CD4-positive, alpha-beta T cell (primary cell): ENCODE results near the gene RBMS1. TPM values are rescaled to one million over a fixed set of nuclear protein-coding genes. Genes with fewer than 3 reads are reported as not detected.
A peak's percentile ranks its signal among the peaks of the same experiment; 100 is the strongest.

Experiments
- ATAC-seq: fragments of 200-7000 bp; cut with Tn5 transposase; one replicate; pipeline ENCODE4 v1.10.0; 2022; ENCODE audit warnings: mild to moderate bottlenecking; ENCODE audit not compliant: poor library complexity
- CTCF ChIA-PET: fragments of 350-600 bp; sonication (Branson Sonifier 250); formaldehyde crosslinking; loops from one replicate; lab custom pipeline; 2021; ENCODE audit warnings: antibody characterized with exemption, inconsistent platforms; lab: Charles Lee
- POLR2A ChIA-PET: fragments of 350-600 bp; sonication (Branson Sonifier 250); formaldehyde crosslinking; loops from one replicate; lab custom pipeline; 2021; ENCODE audit warnings: antibody characterized with exemption, inconsistent platforms; lab: Charles Lee
- DNase-seq, 14 experiments: peaks; one replicate each; pipeline ENCODE4 v3.0.0-alpha.2; 2013 to 2020; ENCODE audit warnings: mixed read lengths in 2 of 14
- H3K27ac ChIP-seq, 2 donors: one replicate each; pipeline versions ENCODE4 v1.5.1 to v1.7.0; 2013; ENCODE audit warnings: low read length in 2 of 2, low read depth in 1 of 2, mild to moderate bottlenecking in 1 of 2
- H3K27me3 ChIP-seq, 2 experiments: 1 replicate in 1 of 2; 2 replicates in 1 of 2; pipeline versions ENCODE4 v1.6.1 to v1.7.0; 2013; ENCODE audit warnings: low read length in 2 of 2, control low read depth in 1 of 2, mild to moderate bottlenecking in 1 of 2, moderate library complexity in 1 of 2; ENCODE audit not compliant: insufficient read depth in 2 of 2, control insufficient read depth in 1 of 2
- H3K36me3 ChIP-seq: one replicate; pipeline ENCODE4 v1.6.1; 2013; ENCODE audit warnings: low read length, control low read depth; ENCODE audit not compliant: insufficient read depth
- H3K4me1 ChIP-seq: one replicate; pipeline ENCODE4 v1.6.1; 2013; ENCODE audit warnings: low read length, control low read depth; ENCODE audit not compliant: insufficient read depth
- H3K4me3 ChIP-seq: one replicate; pipeline ENCODE4 v1.5.1; 2013; ENCODE audit warnings: mild to moderate bottlenecking, low read length, moderate library complexity
- H3K9me3 ChIP-seq, 2 experiments: 1 replicate in 1 of 2; 2 replicates in 1 of 2; pipeline versions ENCODE4 v1.6.1 to v1.7.0; 2013; ENCODE audit warnings: low read length in 2 of 2, mild to moderate bottlenecking in 2 of 2, control low read depth in 1 of 2, moderate library complexity in 1 of 2; ENCODE audit not compliant: control insufficient read depth in 1 of 2, insufficient read depth in 1 of 2
- H3K27ac Mint-ChIP-seq: one replicate; pipeline ENCODE4 v1.8.0; 2020; ENCODE audit warnings: mixed read lengths
- H3K27me3 Mint-ChIP-seq: one replicate; pipeline ENCODE4 v1.8.0; 2021; ENCODE audit warnings: mixed read lengths
- H3K36me3 Mint-ChIP-seq: one replicate; pipeline ENCODE4 v1.8.0; 2021; ENCODE audit warnings: low read depth, mixed read lengths
- H3K4me1 Mint-ChIP-seq: one replicate; pipeline ENCODE4 v1.8.0; 2021; ENCODE audit warnings: low read depth, mixed read lengths
- H3K4me3 Mint-ChIP-seq: one replicate; pipeline ENCODE4 v1.8.0; 2020; ENCODE audit warnings: mild to moderate bottlenecking, mixed read lengths
- H3K9me3 Mint-ChIP-seq: one replicate; pipeline ENCODE4 v1.8.0; 2020; ENCODE audit warnings: mixed read lengths
- intact Hi-C, 2 experiments: fragments of 100-400 bp; cut with DNase I in 1 of 2; cut with micrococcal nuclease in 1 of 2; formaldehyde crosslinking; loops; one replicate each; pipeline versions ENCODE4 v1.15.1 to v1.9.0; 2023 to 2025; cut with DNase I, micrococcal nuclease
- total RNA-seq, 174 experiments: library from RNA in 2 of 174; stranded (reverse) in 2 of 174; gene quantifications; one replicate each; pipeline ENCODE4 v1.2.3 and lab custom pipeline; 2021 to 2026
- TF ChIP-seq, protein P1 (sequence below): fragments of 200-600 bp; IDR thresholded peaks from one replicate; pipeline ENCODE4 v1.8.0; 2022; ENCODE audit warnings: antibody characterized with exemption, mild to moderate bottlenecking

Gene RBMS1
- total RNA-seq, 2 experiments from 2014 or later: 88.6 to 90.3 TPM

DNA sequence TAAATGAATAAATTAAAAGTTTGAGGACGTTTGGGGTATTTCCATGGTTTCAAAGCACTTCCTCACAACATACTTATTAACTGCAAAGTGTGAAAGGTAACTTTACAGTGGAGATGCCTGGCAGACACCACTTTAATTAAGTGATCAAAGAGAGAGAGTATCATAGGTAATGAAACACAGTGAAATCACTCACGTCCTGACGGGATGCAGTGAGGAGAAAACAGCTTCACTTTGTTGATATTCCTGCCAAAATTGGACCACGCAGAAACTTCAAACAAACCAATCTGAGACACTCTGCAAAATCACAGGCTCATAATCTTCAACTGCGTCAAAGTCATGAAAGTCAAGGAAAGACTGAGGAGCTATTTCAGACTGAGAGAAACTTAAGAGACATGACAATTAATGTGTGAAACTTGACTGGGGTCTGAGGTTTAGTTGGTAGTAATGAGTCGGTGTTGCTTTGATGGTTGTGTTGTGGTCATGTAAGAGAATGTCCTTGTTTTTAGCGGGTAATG is 227.5 kb downstream of the RBMS1 start:
- TF ChIP-seq, protein P1, sequence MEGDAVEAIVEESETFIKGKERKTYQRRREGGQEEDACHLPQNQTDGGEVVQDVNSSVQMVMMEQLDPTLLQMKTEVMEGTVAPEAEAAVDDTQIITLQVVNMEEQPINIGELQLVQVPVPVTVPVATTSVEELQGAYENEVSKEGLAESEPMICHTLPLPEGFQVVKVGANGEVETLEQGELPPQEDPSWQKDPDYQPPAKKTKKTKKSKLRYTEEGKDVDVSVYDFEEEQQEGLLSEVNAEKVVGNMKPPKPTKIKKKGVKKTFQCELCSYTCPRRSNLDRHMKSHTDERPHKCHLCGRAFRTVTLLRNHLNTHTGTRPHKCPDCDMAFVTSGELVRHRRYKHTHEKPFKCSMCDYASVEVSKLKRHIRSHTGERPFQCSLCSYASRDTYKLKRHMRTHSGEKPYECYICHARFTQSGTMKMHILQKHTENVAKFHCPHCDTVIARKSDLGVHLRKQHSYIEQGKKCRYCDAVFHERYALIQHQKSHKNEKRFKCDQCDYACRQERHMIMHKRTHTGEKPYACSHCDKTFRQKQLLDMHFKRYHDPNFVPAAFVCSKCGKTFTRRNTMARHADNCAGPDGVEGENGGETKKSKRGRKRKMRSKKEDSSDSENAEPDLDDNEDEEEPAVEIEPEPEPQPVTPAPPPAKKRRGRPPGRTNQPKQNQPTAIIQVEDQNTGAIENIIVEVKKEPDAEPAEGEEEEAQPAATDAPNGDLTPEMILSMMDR: no peak
- DNase-seq (peak in 3 of 14 experiments; percentile 23 to 51 (median 45)), ATAC-seq (peak; percentile 21)
- intact Hi-C loops: no loop called here
- Histone ChIP-seq H3K27ac (no peak overlapping the region), H3K27me3 (no peaks in the 10 kb centered on the region), H3K4me1 (peaks cover 26% of the 10 kb centered on the region), H3K9me3 (no peaks in the 10 kb centered on the region), H3K4me3 (no peak overlapping the region), H3K36me3 (no peaks in the 10 kb centered on the region)
- H3K27ac Mint-ChIP-seq: peak overlapping the region; percentile 54
- peaks cover 38% of the 10 kb centered on the region for H3K4me1 Mint-ChIP-seq
- no peaks in the 10 kb centered on the region for H3K27me3 Mint-ChIP-seq
- H3K4me3 Mint-ChIP-seq: no peak overlapping the region
- ChIA-PET POLR2A (interaction anchor here (0.9 kb wide), 1 partner anchor 251 kb away, joined by 3 read pairs; no protein-coding TSS in a partner anchor), CTCF (interaction anchor here (1.1 to 1.4 kb wide), 2 partner anchors 12 to 14 kb away, joined by 4 read pairs; no protein-coding TSS in a partner anchor)
- peaks cover 9% of the 10 kb centered on the region for H3K36me3 Mint-ChIP-seq
- H3K9me3 Mint-ChIP-seq: no peaks in the 10 kb centered on the region

DNA sequence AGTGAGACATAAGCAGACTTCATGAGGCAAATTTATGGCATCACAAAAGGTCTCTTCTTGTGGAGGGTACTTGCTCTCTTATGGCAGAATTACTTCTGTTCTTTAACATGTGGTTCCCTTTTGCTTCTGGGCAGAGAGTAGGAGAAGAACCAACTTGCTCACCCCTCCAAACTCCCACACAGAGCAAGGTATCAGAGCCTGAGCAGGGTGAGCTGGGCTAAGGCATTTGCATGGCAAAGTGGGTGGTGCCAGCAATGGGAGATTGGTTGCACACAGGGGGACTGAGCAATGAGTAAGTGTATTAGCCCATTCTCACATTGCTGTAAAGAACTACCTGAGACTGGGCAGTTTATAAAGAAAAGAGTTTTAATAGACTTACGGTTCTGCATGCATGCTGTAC is 229.3 kb downstream of the RBMS1 start:
- H3K27ac Mint-ChIP-seq: no peak overlapping the region
- CTCF ChIA-PET: no interaction called here
- intact Hi-C loops: no loop called here

DNA sequence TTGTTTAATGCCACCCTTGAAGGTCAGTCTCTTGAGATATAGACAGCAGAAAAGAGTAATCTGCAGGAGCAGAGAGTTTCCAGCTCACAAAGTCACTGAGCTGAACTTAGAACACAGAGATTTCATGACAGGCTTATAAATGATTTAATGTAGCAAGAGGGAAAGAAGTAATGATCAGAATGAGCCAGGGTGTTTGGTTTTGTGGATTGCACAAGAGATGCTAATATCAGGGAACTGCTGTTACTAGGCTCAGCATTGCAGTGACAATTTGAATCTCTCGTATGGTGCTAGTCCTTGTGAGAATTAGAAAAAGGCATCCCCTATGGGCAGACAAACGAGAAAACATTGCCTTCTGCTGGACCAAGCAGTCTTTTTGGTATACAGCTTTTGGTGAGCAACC is 231.9 kb downstream of the RBMS1 start:
- Mint-ChIP-seq H3K4me3 (no peak overlapping the region), H3K27me3 (no peaks in the 10 kb centered on the region), H3K27ac (no peak overlapping the region), H3K4me1 (peaks cover 15% of the 10 kb centered on the region), H3K9me3 (no peaks in the 10 kb centered on the region), H3K36me3 (no peaks in the 10 kb centered on the region)
- ATAC-seq: no peak
- DNase-seq: no peak
- Histone ChIP-seq H3K4me1 (peaks cover 10% of the 10 kb centered on the region), H3K27ac (no peak overlapping the region), H3K36me3 (no peaks in the 10 kb centered on the region), H3K4me3 (no peak overlapping the region), H3K27me3 (no peaks in the 10 kb centered on the region), H3K9me3 (peaks cover 0 to 3% of the 10 kb centered on the region in 2 experiments)
- TF ChIP-seq, protein P1: no peak
- ChIA-PET POLR2A (no interaction called here), CTCF (no interaction called here)
- intact Hi-C loops: no loop called here

More for the DNA sequence above, 229.3 kb downstream of the RBMS1 start:
- H3K4me1 Mint-ChIP-seq: peaks cover 21% of the 10 kb centered on the region
- no peak overlapping the region for H3K4me3 Mint-ChIP-seq
- POLR2A ChIA-PET: no interaction called here
- no peak overlapping the region for H3K4me3 ChIP-seq
- H3K36me3 ChIP-seq: no peaks in the 10 kb centered on the region
- H3K9me3 Mint-ChIP-seq: no peaks in the 10 kb centered on the region
- no peaks in the 10 kb centered on the region for H3K36me3 Mint-ChIP-seq
- H3K9me3 ChIP-seq: no peaks in the 10 kb centered on the region
- no peaks in the 10 kb centered on the region for H3K27me3 ChIP-seq
- H3K27ac ChIP-seq: no peak overlapping the region
- H3K4me1 ChIP-seq: peaks cover 14% of the 10 kb centered on the region
- TF ChIP-seq, protein P1: no peak
- no peaks in the 10 kb centered on the region for H3K27me3 Mint-ChIP-seq
- DNase-seq (no peak), ATAC-seq (no peak)
